HUDEP-2 (cell line): ENCODE results near the gene PHYH.
"Not testable (repeated sequence)": the region's sequence is repeated elsewhere in the genome, so short reads cannot be mapped to it uniquely, and the experiment has no call there.

Experiments used
- DNase-seq, 76 experiments: peaks; one replicate each; lab custom pipeline; 2025; ENCODE audit not compliant: unreplicated experiment in 76 of 76; lab: John Stamatoyannopoulos, UW

The PHYH gene

DNA sequence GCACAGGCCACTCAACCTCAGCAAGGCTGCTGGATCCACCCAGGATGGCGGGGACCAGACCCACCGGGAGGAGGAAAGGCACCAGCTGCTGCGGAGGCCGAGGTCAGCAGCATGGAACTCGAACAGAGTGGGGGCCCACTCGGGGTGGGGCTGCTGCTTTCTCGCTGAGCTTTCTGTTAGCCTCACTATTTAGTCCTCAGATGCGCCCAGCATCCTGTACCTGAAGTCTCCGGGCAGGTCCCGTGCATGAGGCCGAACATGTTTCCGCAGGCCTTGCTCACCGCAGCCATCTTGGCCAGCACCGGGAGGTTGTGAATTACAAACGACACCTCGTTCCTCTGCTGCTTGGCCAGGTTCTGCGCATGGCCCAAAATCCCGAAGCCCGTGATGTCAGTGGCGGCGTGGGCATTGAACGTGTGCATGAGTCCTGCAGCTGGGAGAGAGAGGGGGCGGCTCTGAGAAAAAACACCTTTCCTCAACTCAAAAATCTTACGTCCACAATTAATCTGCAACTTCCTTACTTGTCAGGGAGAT is 22.8 kb upstream of the PHYH start:
- DNase-seq = no peak

DNA sequence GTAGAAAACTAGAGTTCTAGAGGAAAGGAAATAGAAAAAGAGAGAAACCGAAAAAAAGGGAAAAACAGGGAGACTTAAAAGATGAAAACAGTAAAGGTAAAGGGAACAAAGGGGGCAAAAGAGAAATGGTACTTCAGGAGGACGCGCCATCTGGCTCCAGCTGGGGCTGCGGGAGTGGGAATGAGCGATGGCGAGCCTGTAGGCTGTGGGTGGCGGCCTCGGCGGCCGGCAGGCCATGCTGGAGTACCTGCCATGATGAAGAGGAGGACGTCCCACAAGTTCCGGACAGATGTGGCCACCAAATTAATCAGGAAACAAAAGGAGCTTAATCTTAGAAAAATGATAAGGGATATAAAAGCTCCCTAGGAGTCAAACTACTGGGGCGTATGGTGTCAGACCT is 21.7 kb upstream of the PHYH start:
- DNase-seq = no peak

- DNase-seq = no peak
These were observed 19.3 kb upstream of the PHYH start for GRCh38 chr10:13319166-13319565.

- DNase-seq = no peak
These were observed 17.6 kb upstream of the PHYH start for GRCh38 chr10:13317474-13317873.

- DNase-seq = no peak
These were observed 16.9 kb upstream of the PHYH start for GRCh38 chr10:13316635-13317311.

- DNase-seq = no peak
These were observed 15.5 kb upstream of the PHYH start for GRCh38 chr10:13315361-13315760.

DNA sequence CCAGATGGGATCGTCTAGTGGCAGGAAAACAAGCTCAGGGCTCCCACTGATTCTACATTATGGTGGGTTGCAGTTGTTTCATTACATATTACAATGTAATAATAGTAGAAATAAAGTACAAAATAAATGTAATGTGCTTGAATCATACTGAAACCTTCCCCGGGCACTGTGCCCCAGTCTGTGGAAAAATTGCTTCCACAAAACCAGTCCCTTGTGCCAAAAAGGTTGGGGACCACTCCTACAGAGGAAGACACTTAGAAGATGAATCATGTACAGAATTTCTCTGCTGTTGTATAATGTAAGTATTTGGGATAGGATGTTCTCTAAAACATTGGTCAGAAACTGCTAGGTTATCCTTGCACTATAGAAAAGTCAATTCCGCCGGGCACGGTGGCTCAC is 11.3 kb upstream of the PHYH start:
- DNase-seq = no peak

DNA sequence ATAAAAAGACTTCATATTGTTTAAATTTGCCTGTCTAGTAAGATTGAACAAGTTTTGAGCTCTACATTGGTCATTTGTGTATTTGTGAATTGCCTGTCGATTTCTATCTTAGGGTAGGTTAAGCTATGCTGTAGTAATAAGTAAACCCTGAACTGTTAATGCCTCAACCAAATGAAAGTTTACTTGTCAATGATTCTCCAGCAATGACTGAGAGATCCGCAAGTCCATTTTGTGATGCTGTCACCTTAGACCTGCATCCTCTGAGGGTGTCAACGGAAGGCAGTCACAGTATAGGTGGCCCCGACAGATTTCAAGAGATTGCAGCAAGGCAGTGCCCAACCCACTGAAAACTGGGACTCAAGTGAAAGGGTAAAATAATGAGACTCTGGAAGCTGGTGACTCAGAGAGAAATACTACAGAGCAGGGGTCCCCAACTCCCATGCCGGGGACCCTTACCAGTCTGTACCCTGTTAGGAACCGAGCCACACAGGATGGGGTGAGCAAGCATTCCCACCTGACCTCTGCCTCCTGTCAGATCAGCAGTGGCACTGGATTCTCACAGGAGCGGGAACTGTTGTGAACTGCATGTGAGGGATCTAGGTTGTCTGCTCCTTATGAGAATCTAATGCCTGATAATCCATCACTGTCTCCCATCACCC is 10.8 kb upstream of the PHYH start:
- DNase-seq = no peak

DNA sequence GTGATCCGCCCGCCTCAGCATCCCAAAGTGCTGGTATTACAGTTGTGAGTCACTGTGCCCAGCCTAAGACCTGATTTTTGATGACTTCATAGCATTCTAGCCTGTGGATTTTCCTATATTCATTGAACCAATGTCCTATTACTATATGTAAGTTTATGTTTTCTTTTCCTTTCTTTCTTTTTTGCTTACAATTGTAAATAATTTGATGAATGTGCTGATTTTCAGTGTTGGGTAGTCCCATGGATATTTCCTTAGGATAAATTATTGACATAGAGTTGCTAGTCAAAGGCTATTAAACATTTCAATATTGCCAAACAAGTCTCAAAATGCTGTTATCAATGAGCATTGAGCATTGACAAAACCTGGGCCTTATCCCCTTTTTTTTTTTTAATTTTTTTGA is 9.9 kb upstream of the PHYH start:
- no peak for DNase-seq

- DNase-seq = no peak
These were observed 8.2 kb upstream of the PHYH start for GRCh38 chr10:13308096-13308495.

- DNase-seq = no peak
These were observed 6.2 kb upstream of the PHYH start for GRCh38 chr10:13306103-13306502.

DNA sequence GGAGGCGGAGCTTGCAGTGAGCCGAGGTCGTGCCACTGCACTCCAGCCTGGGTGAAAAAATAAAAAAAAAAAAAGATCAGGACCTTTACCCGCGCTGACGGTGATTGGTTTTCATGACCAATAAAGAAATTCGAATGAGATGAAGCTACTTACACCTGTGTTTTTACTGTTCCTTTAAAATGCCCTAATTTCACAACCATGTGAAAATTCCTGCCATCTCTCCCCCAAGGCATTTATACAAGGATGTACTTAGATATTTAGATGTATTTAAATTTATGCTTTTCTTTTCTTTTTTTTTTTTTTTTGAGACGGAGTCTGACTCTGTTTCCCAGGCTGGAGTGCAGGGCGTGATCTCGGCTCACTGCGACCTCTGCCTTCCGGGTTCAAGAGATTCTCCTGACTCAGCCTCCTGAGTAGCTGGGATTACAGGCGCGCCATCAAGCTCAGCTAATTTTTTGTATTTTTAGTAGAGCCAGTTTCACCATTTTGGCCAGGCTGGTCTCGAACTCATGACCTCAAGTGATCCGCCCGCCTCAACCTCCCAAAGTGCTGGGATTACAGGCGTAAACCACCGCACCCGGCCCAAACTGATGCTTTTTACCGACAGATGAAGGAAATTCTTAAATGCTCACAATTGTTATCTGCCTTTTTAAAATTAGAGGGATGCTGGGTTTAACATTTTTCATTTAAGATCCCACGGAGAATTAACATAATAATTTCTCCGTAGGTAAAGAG is 3.1 kb upstream of the PHYH start:
- DNase-seq = no peak

DNA sequence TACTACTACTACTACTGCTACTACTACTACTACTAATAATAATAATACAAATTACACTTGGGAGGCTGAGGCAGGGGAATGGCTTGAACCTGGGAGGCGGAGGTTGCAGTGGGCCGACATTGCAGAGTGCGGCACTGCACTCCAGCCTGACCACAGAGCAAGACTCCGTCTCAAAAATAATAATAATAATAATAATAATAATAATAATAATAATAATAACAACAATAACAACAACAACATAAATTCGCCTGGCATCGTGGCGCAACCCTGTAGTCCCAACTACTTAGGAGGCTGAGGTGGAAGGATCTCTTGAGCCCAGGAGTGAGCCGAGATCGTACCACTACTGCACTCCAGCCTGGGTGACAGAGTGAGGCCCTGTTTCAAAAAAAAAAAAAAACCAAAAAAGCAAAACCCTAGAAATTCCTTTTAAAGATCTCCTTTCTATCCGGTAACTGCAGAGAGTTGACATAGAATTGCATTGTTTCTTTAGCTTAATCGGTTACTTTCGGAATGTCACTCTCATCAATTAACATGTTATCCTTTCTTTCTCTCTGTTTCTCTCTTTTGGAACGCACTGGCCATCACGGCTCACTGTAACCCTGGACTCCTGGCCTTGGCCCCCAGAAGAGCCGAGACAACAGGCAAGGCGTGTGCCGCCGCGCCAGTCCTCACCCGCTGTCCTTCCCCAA is 972 bp downstream of the PHYH start:
- DNase-seq = no peak

GRCh38 chr10:13296476-13296875 is 3.4 kb downstream of the PHYH start:
- no peak for DNase-seq

- no peak for DNase-seq
These were observed 5.1 kb downstream of the PHYH start for GRCh38 chr10:13294784-13295183.

DNA sequence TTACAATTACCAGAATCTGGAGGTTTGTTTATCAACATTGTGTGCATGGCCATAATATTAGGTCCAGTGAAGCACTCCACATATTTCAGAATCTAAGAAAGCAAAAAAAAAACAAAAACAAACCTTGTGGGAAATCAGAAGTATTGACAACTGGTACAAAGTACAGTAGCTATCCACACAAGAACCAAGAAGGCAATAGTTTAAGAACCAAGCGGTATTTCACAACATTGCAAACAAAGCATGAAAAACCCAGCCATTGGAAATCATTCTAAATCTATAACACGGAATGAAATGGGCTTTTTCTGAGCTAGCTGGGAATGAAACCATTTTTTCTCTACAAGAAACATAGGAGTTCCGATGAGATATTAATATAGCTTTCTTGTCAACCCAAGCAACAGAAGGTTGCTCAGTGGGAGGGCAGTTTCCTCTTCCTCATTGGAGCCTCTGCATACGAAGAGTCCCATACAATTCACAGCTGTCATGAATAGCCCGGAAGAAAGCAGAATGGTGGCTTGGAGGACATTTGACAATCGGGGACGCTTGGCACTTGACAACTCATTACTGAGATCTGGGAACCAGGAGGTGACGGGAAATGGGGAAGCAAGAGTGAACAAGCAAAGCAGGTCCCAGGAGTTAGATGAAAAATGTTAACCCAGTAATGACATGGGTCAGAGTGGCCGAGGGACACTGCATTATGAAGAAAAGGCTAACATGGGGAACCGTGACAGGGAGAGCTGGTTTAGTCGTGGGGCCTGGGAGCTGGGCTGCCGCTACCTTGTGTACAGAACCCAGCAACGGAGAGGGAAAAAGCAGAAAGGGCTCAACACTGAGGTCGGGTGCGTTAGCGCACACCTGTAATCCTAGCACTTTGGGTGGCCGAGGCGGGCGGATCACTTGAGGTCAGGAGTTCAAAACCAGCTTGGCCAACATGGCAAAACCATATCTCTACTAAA is 7.8 kb downstream of the PHYH start:
- DNase-seq = no peak

- DNase-seq = no peak
These were observed 8.8 kb downstream of the PHYH start for GRCh38 chr10:13291061-13291460.

GRCh38 chr10:13284050-13284449 is 15.8 kb downstream of the PHYH start:
- no peak for DNase-seq

- DNase-seq = not testable (repeated sequence)
These were observed 17.5 kb downstream of the PHYH start for GRCh38 chr10:13282348-13282747.

DNA sequence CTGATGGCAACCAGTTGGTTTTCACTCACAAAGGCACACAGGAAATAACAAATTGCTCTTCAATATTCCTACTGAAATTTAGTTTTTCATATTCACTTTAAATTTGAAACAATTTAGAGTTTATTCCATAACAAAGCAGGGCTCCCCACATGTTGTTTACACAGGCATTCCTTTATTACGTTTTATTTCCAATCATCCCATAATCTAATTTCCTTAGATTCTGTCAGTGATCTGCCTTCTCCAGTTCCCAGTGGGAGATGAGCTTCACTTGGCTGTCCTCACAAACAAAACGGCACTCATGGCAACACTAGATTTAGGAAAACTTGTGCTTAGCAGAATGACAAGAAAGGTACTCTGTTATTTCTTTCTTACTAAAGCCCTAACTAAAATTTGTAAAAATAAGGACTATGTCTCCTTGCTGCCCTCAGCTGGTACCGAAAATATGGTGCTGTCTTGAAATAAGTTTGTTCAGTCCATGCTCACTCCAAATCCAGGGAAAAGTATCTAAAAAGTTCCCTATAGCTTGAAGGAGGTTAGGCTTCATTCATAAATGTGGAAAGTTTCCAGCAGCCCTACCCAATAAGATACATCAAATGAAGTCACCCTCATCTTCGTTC is 23.0 kb downstream of the PHYH start:
- DNase-seq = no peak
